ENCODE results near the gene ZNF497.

GRCh38 chr19:58387338-58388174, 25.0 kb upstream of the ZNF497 start:
- TF ChIP-seq CTCF (IDR thresholded peaks at IDR 0.05) = no peak
- no peak for TF ChIP-seq POLR2AphosphoS5 (IDR thresholded peaks at IDR 0.05)

Measured in upper lobe of left lung (tissue), 4 donors.